GM19240 (cell line): Measurements from ENCODE around the gene ERBIN.
"Not testable (repeated sequence)": the region's sequence is repeated elsewhere in the genome, so short reads cannot be mapped to it uniquely, and the experiment has no call there.

Experiments used
- DNase-seq: peaks from one replicate; pipeline ENCODE4 v3.0.0; 2011; ENCODE audit warnings: low spot score; ENCODE audit not compliant: insufficient read length

ERBIN gene, protein sequence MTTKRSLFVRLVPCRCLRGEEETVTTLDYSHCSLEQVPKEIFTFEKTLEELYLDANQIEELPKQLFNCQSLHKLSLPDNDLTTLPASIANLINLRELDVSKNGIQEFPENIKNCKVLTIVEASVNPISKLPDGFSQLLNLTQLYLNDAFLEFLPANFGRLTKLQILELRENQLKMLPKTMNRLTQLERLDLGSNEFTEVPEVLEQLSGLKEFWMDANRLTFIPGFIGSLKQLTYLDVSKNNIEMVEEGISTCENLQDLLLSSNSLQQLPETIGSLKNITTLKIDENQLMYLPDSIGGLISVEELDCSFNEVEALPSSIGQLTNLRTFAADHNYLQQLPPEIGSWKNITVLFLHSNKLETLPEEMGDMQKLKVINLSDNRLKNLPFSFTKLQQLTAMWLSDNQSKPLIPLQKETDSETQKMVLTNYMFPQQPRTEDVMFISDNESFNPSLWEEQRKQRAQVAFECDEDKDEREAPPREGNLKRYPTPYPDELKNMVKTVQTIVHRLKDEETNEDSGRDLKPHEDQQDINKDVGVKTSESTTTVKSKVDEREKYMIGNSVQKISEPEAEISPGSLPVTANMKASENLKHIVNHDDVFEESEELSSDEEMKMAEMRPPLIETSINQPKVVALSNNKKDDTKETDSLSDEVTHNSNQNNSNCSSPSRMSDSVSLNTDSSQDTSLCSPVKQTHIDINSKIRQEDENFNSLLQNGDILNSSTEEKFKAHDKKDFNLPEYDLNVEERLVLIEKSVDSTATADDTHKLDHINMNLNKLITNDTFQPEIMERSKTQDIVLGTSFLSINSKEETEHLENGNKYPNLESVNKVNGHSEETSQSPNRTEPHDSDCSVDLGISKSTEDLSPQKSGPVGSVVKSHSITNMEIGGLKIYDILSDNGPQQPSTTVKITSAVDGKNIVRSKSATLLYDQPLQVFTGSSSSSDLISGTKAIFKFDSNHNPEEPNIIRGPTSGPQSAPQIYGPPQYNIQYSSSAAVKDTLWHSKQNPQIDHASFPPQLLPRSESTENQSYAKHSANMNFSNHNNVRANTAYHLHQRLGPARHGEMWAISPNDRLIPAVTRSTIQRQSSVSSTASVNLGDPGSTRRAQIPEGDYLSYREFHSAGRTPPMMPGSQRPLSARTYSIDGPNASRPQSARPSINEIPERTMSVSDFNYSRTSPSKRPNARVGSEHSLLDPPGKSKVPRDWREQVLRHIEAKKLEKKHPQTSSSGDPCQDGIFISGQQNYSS (N-terminal part only)

DNA sequence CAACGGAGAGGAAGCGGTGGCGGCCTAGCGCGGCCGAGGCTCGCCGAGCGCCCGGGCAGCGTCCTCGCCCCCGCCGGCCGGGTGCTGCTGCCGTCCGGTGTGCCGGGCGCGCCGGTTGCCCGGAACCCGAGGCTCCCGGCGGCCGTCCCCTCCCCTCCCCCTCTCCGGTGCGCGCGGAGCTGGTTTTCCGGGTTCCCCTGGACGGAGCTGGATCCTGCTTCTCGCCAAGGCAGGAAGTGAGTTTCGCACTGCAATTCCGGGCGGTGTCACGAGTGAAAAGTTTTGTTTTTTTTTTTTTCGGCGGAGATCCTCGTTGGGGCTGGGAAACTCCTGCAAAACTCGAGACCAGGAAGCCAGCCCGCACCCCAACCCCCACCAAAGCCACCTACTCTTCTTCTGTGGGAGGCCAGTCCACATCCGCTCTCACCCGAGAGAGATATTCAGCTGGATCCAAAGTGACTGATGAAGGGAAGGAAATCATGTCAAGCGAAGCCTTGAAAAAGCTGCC lies at the start of gene ERBIN:
TSS of gene ERBIN (plus strand) at position 300 of the 508 bp plus-strand sequence. CDS start 66,144 bp downstream, outside the sequence.
- DNase-seq = peak; percentile 18

DNA sequence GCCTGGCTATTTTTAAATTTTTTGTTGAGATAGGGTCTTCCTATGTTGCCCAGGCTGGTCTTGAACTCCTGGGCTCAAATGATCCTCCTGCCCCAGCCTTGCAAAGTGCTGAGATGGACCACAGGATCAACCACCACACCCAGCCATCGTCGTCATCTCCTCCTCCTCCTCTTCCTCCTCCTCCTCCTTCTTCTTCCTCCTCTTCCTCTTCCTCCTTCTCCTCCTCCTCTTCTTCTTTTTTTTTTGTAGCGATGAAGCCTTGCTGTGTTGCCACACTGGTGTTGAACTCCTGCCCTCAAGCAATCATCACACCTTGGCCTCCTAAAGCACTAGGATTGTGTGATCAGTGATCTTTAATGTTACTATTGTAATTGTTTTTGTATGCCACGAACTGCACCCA lies 49.4 kb upstream of the ERBIN start:
- no peak for DNase-seq

DNA sequence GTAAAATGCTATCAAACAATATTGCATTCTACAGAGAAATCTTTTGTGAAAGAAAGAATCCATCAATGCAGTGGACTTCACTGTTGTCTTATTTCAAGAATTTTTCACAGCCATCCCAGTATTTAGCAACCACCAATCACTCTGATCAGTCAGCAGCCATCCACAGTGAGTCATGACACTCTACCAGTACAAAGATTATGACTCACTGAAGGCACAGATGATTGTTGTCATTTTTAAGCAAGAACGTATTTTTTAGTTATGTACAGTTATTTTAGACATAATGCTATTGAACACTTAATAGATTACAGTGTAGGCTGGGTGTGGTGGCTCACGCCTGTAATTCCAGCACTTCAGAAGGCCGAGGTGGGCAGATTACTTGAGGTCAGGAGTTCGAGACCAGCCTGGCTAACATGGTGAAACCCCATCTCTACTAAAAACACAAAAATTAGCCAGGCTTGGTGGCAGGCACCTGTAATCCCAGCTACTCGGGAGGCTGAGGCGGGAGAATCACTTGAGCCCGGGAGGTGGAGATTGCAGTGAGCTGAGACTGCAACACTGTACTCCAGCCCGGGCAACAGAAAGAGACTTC lies 46.6 kb upstream of the ERBIN start:
- not testable (repeated sequence) for DNase-seq

DNA sequence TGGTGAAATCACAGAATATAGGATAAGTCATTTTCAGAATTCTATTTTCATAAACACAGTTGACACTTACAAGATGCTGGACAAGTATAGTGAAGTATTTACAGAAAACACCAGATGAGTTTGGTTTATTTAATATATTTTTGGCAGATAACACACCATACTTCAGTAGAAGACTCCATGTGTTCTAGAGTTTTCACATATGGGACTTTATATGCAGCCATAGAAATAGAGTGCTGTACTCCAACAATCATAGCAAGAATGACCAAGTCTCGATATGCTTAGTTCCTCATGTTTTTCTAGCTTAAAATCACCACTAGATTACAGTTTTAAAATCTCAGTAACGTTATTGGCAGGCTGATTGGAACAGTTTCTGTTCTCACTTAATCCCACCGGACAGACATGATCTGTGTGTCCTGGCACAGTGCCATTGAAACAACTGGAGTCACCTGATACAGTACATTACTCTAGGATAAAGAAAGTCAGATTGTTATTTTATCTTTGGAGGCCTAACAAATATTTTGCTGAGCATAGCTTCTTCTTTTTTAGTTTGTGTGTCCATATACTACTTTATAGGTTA lies 45.8 kb upstream of the ERBIN start:
- no peak for DNase-seq

DNA sequence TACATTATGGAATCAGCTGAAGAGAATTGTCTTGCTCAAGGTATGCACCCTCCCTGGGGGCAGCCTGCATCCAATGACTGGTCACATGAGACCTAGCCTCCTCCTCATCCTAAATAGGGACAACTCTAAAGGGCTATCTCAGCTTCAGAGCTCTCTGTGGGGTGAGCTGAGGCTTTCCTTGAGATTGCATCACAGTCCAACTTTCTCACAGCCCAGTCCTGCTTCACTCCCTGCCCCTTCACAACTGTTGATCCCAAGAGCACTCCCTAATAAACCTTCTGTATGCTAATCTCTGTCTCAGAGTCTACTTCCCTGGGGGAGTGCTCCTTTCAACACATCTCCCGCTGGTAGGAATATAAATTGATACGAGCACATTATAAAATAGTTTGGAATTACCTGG lies 44.1 kb upstream of the ERBIN start:
- no peak for DNase-seq

DNA sequence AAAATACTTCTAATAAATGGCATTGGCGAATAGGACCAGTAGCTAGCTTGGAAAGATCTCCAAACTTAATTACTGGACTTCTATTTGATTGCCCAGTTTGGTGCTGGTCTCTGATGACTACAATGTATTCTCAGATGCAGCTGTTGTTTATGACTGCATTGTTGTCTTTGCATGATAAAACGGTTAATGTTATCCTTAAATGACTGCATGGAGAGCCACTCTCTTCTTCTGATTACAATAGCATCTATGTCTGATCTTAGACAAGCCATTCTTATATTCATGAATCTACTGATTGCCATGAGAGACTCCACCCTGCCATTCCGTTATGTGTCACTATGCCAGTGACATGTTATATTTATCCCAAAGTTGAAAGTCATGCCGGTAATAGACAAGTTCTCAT lies 42.9 kb upstream of the ERBIN start:
- DNase-seq = no peak

DNA sequence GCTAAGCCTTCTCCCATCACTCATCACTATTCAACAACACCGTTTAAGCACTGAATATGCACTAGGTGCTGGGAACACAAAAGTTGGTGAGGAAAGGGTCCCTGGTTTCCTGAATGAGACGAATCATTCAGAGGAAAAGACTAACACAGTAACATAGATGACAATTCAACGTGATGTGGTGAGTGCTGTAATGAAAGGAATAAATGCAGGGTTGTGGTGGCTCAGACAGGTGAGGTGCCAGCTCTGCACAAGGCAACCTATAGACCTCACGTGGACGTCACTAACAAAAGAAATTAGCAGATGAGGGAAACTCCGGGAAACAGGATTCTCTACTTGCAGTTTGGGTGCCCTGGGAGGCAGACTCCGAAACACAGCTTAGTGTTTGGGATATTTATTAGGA lies 40.0 kb upstream of the ERBIN start:
- DNase-seq = no peak

DNA sequence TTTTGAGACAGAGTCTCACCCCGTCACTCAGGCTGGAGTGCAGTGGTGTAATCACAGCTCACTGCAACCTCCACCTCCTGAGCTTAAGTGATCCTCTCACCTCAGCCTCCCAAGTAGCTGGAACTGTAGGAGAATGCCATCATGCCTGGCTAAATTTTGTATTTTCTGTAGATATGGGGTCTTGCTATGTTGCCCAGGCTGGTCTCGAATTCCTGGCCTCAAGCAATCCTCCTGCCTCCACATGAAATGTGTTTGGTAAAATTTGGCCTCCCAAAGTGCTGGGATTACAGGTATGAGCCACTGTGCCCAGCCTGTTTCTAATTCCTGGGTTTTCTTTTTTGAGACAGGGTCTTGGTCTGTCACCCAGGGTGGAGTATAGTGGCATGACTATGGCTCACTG lies 34.4 kb upstream of the ERBIN start:
- not testable (repeated sequence) for DNase-seq

DNA sequence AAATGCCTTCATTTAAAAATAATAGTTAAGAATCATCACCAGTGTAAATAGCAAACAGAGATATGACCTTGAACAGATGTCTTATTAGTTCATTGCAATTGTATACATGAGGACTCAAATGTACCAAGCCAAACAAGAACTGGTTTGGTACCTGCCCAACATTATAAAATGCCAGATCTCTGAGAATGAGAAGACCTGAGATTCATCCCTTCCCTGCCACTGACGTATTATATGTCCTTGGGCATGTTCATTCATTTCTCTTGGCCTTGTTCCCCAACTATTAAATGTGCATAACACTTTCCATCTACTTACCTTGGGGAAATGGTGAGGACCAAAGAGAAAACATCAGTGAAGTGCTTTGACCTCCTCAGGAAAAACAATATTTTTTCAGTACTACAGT lies 33.6 kb upstream of the ERBIN start:
- DNase-seq = no peak

DNA sequence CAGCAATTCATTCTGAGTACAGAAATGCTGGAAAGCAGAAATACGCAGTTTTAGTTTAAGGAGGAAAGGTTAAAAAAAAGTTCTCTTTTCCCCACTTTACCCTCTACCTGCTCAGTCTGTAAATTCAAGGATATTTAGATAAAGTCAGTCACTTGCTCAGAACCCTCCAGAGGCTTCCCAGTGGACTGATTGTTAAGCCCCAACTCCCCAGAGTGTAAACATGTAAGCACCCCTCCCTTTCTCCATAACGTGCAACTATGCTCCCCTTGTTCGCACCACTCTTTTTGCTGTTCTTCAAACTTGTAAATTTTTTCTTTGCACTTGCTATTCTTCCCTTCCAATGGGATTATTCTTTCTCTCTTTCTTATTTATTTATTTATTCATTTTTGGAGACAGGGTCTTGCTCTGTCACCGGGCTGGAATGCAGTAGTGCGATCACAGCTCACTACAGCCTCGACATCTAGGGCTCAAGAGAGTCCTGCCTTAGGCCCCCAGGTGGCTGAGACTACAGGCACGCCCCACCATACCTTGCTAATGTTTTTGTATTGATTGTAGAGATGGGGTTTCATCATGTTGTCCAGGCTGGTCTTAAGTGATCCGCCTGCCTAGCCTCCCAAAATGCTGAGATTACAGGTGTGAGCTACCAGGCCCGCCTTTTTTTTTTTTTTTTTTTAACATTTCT lies 32.5 kb upstream of the ERBIN start:
- no peak for DNase-seq

DNA sequence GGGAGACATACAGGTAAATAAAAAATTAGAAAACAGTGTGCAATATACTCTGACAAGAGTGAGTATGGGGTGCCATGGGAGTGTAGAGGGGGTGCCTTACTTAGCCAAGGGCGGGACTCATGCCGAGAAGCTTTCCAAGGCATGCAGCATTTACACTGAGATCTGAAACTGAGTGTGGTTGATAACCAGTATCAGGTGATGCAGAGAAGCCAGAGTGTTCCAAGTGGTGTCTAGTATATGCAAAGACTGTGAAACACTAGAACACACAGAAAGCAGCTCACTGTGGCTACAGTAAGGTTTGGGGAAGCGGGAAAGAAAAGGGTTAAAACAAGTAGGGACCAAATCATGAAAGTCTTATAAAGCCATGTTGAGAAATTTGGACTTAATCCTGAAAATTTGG lies 30.5 kb upstream of the ERBIN start:
- no peak for DNase-seq

DNA sequence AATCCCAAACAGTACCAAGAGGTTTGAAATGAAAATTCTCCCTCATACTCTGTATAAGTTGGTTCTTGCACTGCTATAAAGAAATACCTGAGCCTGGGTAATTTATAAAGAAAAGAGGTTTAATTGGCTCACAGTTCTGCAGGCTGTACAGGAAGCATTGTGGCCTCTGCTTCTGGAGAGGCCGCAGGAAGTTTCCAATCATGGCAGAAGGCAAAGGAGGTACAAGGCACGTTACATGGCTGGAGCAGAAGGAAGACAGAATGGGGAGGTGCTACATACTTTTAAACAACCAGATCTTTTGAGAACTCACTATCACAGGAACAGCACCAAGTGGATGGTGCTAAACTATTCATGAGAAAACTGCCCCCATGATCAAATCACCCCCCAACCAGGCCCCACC lies 25.6 kb upstream of the ERBIN start:
- no peak for DNase-seq

DNA sequence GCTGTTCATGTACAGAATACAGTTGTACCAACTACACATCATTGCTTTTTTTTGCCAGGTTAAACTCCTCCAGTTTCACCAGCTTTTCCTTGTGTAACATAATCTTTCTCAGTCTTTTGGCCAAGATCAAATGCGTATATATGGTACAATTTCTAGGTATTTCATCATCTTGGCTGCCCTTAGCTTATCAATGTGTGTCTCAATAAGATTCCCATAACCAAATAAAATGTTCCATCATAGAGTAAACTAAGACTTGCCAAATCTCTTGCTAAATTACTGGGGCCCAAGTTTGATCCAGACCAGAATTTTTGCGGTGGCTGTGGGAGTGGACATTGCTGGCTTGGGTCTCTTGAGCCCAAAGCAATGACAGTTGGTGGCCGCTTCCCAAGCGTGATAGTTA lies 24.3 kb upstream of the ERBIN start:
- DNase-seq = no peak

DNA sequence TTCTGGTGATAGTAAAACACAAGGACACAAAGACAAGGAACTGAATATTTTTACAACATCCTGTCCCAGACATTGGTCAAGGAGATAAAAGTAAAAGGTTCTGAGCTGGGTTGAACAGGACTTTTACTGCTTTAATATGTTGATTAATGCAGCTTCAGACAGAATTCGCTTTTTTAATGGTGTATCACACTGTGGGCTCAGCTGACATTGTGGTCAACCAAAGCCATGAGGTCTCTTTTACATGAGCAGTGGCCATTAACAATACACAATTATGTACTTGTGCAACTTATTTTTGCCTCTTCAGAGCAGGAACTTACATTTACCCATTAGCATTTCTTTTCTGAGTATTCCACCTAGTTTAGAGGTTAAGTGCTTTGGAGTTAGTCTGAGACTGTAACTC lies 22.8 kb upstream of the ERBIN start:
- DNase-seq = no peak

DNA sequence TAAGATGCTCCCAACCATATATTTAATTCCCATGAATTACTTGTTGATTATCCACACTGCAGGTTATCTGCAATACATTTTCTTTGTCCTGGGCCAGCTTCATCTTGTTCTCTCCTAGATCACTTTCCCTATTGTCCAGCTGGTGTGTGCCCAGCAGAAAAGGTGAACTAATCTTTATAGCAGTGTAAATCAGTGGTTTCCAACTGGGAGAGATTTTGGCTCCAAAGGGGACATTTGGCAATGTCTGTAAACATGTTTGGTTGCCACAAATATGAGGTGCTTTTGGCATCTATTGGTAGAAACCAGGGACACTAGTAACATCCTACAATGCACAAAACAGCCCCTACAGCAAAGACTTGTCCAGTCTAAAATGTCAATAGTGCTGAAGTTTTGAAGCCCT lies 20.1 kb upstream of the ERBIN start:
- no peak for DNase-seq

DNA sequence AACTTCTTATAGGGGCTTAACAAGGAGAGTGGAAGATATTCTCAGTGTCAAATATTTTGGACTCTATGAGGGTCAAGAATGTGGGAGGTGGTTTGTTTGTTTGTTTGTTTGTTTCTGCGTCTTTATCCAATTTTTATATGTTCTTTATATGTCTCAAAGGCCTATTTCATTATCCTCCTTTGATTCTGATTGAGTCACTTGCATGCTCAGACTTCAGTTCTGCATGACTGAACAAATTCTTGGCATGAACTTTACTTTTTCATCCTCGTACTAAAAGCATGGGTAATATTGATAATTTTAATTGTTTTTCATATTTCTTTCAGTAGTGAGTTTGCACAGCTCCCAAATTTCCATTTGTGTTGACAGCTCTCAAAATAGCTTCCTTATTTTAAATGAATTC lies 19.2 kb upstream of the ERBIN start:
- DNase-seq = no peak

DNA sequence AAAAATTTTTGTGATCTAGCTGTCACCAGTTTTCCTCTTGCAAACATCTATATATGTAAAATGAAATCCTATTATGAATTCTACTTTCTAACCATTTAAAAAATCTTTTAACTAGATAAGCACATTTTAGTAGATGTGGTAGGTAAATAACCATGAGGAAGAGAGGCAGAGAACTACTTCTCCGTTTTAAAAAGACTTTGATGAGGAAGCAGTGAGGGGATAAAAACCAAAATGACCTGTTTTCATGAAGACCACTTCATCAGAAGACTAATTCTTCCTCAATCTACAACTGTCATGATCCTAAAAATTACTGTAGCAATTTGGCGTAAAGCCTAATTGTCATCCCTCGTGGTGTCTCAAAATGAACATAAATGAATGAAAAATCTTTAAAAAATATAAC lies 15.7 kb upstream of the ERBIN start:
- DNase-seq = no peak

DNA sequence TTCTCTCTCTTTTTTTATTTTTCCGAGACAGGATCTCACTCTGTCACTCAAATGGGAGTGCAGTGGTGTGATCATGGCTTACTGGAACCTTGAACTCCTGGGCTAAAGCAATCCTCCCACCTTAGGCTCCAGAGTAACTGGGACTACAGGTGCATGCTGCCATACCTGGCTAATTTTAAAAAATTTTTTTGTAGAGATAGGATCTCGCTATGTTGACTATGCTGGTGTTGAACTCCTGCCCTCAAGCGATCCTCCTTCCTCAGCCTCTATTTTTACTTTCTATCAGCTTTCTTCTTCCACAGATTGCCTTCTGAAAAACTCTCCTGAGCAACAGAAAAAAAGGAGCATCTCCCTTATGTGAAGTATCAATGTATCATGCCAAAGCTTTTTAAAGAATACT lies 14.1 kb upstream of the ERBIN start:
- no peak for DNase-seq

DNA sequence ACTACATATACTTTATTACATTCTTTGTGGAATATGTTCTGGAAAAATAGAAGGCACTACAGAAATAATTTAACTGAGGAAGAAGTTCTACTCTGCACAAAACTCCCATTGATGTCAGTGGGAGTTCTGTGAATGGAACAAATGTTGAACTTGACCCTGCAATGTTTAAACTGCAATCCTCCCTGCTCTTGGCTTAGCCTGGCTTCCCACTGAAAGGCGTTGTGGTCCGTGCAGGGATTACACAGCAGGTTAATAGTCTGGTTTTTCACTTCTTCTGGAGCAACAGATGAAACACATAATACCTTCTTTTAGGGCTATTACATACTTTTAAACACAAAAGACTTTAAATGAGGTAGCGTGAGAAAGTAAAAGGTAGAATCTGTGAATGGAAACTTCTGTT lies 12.9 kb upstream of the ERBIN start:
- no peak for DNase-seq

DNA sequence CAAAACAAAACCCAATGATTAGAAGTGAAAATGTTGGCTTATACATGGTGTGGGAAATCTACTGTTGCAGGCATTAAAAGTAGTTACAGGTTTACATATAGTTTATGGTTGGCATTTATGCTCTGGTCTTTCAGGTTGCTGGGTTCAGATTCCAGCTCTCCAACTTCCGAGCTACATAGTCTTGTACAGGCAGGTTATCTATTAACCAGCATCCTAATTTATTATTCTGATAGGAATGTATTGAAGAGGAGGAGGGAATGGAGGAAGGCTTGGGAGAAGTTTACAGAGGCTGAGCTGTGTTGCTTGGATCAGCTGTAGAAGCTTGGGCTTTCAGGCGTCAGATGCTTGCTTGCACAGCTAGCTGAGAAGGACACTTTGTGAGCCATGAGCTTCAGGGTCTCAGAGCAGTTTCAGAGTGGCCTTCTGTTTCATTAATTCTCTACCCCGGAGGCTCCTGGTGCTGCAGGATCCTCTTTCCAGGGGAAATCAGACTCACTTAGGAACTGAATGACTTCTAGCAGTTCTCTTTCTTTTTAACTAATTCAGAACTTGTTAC lies 11.7 kb upstream of the ERBIN start:
- no peak for DNase-seq
